ENCODE measurements around the gene ST8SIA2.

ST8SIA2 gene

DNA sequence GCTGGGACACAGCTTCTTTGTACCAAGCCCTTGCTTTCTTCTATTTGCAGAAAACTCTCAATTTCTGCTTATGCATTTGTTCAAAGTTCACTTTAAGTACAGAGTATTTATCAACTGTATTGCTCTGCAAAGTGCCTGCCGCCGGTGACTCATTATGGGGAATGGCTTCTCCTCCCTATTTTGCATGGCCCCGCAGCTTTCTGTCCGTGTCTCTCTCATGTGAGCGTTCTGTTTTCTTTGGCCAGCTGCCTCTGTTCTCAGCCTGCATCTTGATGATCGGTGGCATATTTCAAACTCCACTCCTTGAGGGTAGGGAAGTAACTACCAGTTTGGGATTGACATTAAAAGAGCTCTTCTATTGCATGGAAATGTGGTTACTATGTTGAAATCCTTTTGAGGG is 28.6 kb upstream of the ST8SIA2 start:
- DNase-seq (ENCODE audit: low spot score): no peak
- TF ChIP-seq, protein P1, sequence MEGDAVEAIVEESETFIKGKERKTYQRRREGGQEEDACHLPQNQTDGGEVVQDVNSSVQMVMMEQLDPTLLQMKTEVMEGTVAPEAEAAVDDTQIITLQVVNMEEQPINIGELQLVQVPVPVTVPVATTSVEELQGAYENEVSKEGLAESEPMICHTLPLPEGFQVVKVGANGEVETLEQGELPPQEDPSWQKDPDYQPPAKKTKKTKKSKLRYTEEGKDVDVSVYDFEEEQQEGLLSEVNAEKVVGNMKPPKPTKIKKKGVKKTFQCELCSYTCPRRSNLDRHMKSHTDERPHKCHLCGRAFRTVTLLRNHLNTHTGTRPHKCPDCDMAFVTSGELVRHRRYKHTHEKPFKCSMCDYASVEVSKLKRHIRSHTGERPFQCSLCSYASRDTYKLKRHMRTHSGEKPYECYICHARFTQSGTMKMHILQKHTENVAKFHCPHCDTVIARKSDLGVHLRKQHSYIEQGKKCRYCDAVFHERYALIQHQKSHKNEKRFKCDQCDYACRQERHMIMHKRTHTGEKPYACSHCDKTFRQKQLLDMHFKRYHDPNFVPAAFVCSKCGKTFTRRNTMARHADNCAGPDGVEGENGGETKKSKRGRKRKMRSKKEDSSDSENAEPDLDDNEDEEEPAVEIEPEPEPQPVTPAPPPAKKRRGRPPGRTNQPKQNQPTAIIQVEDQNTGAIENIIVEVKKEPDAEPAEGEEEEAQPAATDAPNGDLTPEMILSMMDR (IDR thresholded peaks at IDR 0.05; ENCODE audit: extremely low read depth, missing control alignments): no peak

DNA sequence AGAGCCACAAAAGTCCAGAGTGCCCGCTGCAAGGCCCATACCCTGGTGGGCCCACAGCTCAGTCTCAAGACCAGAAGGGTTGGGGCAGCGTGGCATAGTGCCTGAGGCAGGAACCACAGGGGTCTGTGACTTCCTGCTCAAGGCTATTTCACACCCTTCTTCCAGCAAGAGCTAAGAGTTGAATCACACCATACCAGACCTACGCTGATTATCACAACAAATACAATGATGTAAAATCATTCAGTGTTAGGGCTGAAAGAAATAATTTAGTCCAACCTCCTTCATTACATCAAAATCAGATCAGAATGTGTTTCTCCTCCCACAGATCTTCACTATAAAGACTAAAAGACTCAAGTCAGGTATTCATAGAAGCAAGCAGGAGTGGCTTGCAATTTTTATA is 27.8 kb upstream of the ST8SIA2 start:
- TF ChIP-seq, protein P1 (IDR thresholded peaks at IDR 0.05; ENCODE audit: extremely low read depth, missing control alignments): no peak

DNA sequence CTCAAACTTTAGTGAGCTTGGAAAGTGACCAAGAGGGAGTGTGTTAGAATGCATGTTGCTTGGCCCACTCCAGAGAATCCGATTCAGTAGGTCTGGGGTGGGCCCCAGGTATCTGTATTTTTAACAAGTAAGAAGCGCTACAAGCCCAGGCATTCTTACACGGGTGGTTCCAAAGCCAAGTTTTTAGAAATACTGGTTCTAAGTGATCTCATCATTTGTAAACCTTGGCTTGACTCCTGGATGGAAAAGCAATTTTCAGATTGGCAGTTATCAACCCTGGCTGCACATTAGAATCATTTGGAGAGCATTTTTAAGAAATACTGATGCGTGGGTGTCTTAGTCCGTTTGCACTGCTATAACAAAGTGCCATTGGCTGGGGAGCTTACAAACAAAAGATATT is 27.3 kb upstream of the ST8SIA2 start:
- TF ChIP-seq, protein P1 (IDR thresholded peaks at IDR 0.05; ENCODE audit: extremely low read depth, missing control alignments): no peak
- DNase-seq (ENCODE audit: low spot score): no peak

More for the DNA sequence above, 27.8 kb upstream of the ST8SIA2 start:
- DNase-seq (ENCODE audit: low spot score): no peak

DNA sequence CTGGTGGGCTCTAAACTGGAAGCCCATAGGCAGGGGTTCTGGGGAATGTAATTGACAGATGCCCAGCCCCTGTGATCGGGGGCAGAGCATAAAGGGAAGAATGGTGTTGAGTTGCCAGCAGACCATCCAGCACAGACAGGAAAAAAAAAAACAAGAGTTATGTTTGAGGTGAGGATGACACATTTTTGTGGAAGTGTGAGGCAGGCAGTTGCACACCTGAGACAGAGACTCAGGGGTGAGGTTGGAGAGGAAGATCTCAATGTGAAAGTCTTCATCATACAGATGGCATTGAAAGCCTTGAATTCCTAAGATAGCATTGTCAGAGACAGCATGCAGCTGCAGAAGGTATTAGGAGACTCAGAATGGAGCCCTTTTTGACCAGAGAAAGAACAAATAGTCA is 18.6 kb upstream of the ST8SIA2 start:
- DNase-seq (ENCODE audit: low spot score): no peak
- TF ChIP-seq, protein P1 (IDR thresholded peaks at IDR 0.05; ENCODE audit: extremely low read depth, missing control alignments): no peak

DNA sequence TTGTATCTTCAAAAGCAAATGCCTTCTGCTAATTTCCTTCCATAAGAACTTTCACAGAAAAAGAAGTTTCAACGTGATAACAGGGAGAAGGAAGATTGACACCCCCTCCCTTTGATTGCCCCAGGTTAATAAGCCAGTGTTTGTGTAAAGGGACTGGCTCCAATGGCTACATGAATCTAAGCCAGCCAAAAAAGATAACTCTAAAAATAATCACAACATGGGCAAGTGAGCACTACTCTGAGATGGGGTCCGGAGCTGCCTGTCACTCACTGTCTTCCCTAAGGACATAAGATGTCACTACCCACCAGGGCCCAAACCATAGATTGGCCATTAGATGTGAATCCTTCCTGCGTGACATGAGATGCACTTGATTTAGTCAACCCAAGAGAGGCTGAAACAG is 17.6 kb upstream of the ST8SIA2 start:
- TF ChIP-seq, protein P1 (IDR thresholded peaks at IDR 0.05; ENCODE audit: extremely low read depth, missing control alignments): no peak
- DNase-seq (ENCODE audit: low spot score): no peak

DNA sequence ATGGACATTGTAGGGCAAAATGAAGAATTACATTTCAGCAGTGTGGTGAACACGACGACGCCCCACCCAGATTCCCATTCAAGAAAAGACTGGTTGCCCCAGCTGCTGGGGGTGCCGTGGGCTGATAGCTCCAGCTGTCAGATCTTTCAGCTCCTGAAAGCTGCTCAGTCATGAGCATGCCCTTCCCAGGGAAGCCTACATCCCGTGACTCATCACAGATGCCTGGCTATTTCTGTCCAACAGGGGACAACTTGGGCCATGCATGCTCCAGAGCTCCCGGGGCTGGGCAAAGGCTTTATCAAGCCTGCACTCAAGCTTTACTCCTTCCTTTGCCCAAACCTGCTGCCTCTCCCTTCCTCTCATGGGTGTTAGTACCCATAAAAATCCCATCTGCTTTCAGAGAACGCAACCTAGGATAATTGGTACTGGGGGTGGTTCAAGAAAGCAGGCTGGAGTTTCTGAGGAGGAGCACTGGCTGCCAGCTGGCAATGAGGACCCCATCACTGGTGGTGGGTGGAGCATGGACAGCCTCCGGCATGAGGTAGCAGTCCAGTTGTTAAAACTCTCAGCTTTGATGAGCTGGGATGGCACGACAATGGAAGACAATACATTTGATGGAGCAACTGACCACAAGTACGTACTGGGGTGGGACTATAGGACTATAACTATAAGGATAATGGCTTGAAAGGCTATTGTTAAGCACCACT is 16.4 kb upstream of the ST8SIA2 start:
- no peak for DNase-seq (ENCODE audit: low spot score)
- TF ChIP-seq, protein P1 (IDR thresholded peaks at IDR 0.05; ENCODE audit: extremely low read depth, missing control alignments): no peak

DNA sequence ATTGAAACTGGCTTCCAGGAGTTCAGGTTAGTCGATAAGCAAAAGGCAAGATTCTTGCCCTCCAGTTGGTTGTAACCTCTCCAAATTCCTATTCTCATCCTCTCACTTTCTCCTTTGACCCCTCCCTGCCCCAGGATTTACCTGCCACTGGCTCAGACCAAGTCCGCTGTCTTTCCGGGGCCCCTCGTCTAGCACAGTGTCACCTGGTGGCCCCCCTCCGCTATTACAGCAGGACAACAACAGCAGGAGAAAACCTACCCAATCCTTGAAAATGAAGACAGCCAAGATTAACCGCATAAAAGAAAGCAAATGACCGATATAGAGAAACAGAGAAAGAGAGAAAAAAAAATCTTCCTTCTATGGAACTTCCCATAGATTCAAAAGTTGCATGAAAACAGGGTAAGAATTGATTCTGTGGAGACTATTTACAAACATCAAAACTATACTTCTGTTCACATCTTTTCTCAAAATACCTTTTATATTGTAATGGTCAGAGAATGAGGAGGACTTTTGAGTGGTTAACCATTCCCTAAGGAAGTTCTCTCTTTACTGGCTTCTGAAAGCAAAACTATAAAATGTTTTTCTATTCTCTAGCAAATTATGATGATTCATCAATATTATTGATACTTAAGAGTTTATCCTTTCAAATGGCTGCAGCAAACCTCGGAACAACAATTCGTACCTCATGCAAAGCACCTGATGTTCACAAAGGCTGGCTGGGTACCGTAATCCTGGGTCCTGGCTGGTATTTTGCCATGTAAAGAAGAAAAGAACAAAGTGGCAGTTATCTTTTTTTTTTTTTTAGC is 10.0 kb upstream of the ST8SIA2 start:
- TF ChIP-seq, protein P1 (IDR thresholded peaks at IDR 0.05; ENCODE audit: extremely low read depth, missing control alignments): peak; percentile 50
- peak; percentile 51 for DNase-seq (ENCODE audit: low spot score)
